Testis (tissue), 3 donors: ENCODE measurements around the gene PTPRC. TPM values are rescaled to one million over a fixed set of nuclear protein-coding genes. Genes with fewer than 3 reads are reported as not detected.

ENCODE experiments used
- DNase-seq: peaks from one replicate; pipeline ENCODE4 v3.0.0-alpha.2; 2019
- H3K27ac ChIP-seq, 2 donors: fragments of 200-600 bp; sonication (generic); one replicate each; pipeline ENCODE4 v1.5.1; 2019
- H3K27me3 ChIP-seq: fragments of 200-600 bp; sonication (generic); one replicate; pipeline ENCODE4 v1.5.1; 2019
- H3K36me3 ChIP-seq: fragments of 200-600 bp; sonication (generic); one replicate; pipeline ENCODE4 v1.5.1; 2017; ENCODE audit warnings: low read depth; ENCODE audit errors: missing control alignments
- H3K4me1 ChIP-seq: fragments of 200-600 bp; sonication (generic); one replicate; pipeline ENCODE4 v1.5.1; 2019
- H3K4me3 ChIP-seq, 2 donors: fragments of 200-600 bp; sonication (generic); one replicate each; pipeline ENCODE4 v1.5.1; 2017 to 2019
- H3K9me3 ChIP-seq: fragments of 200-600 bp; sonication (generic); one replicate; pipeline ENCODE4 v1.5.1; 2017
- POLR2A ChIP-seq: fragments of 450-650 bp; IDR thresholded peaks from one replicate; pipeline ENCODE4 v1.6.1; 2017; ENCODE audit warnings: antibody characterized with exemption, mild to moderate bottlenecking, moderate library complexity
- WGBS, 2 donors: methylation state at CpG; one replicate each; pipeline ENCODE4 v1.1.5; 2018; 5-methylcytosine and 5-hydroxymethylcytosine counted together
- intact Hi-C: fragments of 100-400 bp; cut with DNase I; formaldehyde crosslinking; loops from one replicate; pipeline ENCODE4 v1.15.1; 2023; ENCODE audit warnings: low total_unique reads
- polyA plus RNA-seq: library from polyadenylated mRNA; stranded (reverse); fragments of 350-450 nt; fragmentation: Illumina TruSeq; extraction: RNeasy Lipid Tissue Mini Kit (QIAGEN cat#74804); gene quantifications from one replicate; pipeline ENCODE4 v1.2.3, GENCODE V29; 2014; ENCODE audit warnings: low read depth, low replicate concordance; ENCODE audit not compliant: insufficient read depth
- total RNA-seq, 2 donors: library from RNA; depleted of rRNA; stranded (reverse); fragments of >200 nt; gene quantifications; one replicate each; pipeline ENCODE4 v1.2.3, GENCODE V29; 2016
- TF ChIP-seq, protein P1 (sequence below), 3 experiments: fragments of 450-650 bp in 2 of 3; fragments of 200-600 bp in 1 of 3; sonication (generic) in 1 of 3; IDR thresholded peaks; one replicate each; pipeline ENCODE4 v1.5.1; 2016 to 2019; ENCODE audit warnings: antibody characterized with exemption in 3 of 3, mild to moderate bottlenecking in 2 of 3, moderate library complexity in 1 of 3

The PTPRC gene
- total and polyA plus RNA-seq, 3 donors from 2014 or later = 5.1 to 10.8 (median 9.7) TPM

- WGBS, 2 donors = 83 to 87% methylated on average over 3 of the region's 3 CpGs
- intact Hi-C loops = no loop called here
- no peaks in the 10 kb centered on the region for H3K27me3 ChIP-seq
- H3K36me3 ChIP-seq = no peaks in the 10 kb centered on the region
- DNase-seq = no peak
- no peaks in the 10 kb centered on the region for H3K9me3 ChIP-seq
- no peak overlapping the region for H3K4me3 ChIP-seq
- no peak for TF ChIP-seq POLR2A
- no peak overlapping the region for H3K27ac ChIP-seq
- H3K4me1 ChIP-seq = no peaks in the 10 kb centered on the region
Measured at GRCh38 chr1:198620218-198620617, 18.6 kb upstream of the PTPRC start.

- Histone ChIP-seq H3K9me3 (no peaks in the 10 kb centered on the region), H3K27me3 (no peaks in the 10 kb centered on the region), H3K36me3 (no peaks in the 10 kb centered on the region), H3K4me3 (no peak overlapping the region), H3K27ac (no peak overlapping the region), H3K4me1 (no peaks in the 10 kb centered on the region)
- DNase-seq = no peak
- intact Hi-C loops = no loop called here
- 88 to 93% methylated on average over 10 of the region's 10 CpGs for WGBS, 2 donors
- TF ChIP-seq, protein P1, sequence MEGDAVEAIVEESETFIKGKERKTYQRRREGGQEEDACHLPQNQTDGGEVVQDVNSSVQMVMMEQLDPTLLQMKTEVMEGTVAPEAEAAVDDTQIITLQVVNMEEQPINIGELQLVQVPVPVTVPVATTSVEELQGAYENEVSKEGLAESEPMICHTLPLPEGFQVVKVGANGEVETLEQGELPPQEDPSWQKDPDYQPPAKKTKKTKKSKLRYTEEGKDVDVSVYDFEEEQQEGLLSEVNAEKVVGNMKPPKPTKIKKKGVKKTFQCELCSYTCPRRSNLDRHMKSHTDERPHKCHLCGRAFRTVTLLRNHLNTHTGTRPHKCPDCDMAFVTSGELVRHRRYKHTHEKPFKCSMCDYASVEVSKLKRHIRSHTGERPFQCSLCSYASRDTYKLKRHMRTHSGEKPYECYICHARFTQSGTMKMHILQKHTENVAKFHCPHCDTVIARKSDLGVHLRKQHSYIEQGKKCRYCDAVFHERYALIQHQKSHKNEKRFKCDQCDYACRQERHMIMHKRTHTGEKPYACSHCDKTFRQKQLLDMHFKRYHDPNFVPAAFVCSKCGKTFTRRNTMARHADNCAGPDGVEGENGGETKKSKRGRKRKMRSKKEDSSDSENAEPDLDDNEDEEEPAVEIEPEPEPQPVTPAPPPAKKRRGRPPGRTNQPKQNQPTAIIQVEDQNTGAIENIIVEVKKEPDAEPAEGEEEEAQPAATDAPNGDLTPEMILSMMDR (IDR thresholded peaks at IDR 0.05) = no peak
- no peak for TF ChIP-seq POLR2A
Measured at GRCh38 chr1:198620951-198621824, 17.7 kb upstream of the PTPRC start.

DNA sequence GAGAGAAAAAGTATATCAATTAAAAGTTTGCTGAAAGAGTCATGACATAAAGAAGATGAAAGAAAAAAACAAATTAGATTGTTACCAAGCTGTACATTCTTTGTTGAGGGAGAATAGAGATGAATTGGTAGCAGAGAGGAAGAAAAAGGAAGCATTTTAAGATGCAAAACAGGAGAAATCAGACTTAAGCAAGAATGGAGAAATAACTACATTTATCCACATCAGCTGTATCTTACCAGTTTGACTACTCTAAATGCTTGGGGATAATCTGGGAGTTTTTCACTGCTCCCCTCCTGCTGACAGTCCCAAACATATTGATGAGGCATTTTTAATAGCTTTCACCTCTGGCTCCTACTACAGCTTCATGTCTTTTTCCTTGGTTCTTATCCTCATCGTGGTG lies 16.8 kb upstream of the PTPRC start:
- Histone ChIP-seq H3K9me3 (no peaks in the 10 kb centered on the region), H3K27me3 (no peaks in the 10 kb centered on the region), H3K4me3 (no peak overlapping the region), H3K36me3 (no peaks in the 10 kb centered on the region), H3K4me1 (no peaks in the 10 kb centered on the region), H3K27ac (no peak overlapping the region)
- DNase-seq = no peak
- intact Hi-C loops = no loop called here
- TF ChIP-seq, protein P1 (IDR thresholded peaks at IDR 0.05) = no peak
- no peak for TF ChIP-seq POLR2A
- WGBS, 2 donors = 81 to 90% methylated on average over 1 of the region's 1 CpG

DNA sequence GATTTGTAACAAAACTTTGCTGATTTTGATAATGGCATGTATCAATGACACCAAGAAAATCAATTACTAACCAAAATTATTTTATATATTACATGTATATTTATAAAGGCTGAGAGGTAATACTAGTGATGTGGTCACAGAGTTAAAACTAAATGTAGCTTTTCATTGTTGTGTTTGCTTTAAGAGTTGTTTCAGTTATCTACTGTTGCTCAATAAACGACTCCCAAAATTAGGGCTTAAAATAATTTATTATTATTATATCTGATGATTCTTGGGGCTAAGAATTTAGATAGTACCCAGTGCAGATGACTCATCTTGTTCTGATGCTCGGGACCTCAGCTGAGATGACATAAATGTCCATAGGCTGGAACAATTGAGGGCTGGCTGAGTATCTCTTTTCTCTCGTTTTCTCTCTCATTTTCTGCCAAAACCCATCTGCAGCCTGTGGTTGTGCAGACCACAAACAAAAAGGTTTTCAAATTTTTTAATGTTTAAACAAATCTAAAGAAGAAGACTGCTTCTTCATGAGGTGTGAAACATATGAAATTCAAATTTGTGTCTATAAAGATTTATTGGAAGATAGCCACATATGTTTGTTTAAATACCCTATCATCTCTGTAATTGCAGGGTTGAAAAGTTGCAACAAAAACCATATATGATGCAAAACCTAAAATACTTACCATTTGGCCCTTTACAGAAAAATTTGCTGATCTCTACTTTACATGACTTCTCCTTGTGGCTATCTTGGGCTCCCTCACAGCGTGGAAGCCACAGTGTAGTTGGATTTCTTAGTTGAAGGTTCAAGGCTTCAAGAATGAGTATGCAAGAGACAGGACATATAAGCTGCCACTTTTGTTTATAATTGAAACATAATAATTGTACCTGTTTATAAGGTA lies 14.8 kb upstream of the PTPRC start:
- no peak for DNase-seq
- 65 to 66% methylated on average over 4 of the region's 4 CpGs for WGBS, 2 donors
- TF ChIP-seq POLR2A = no peak
- TF ChIP-seq, protein P1 (IDR thresholded peaks at IDR 0.05) = no peak
- Histone ChIP-seq H3K27ac (no peak overlapping the region), H3K36me3 (no peaks in the 10 kb centered on the region), H3K9me3 (no peaks in the 10 kb centered on the region), H3K4me3 (no peak overlapping the region), H3K27me3 (no peaks in the 10 kb centered on the region), H3K4me1 (no peaks in the 10 kb centered on the region)
- intact Hi-C loops = no loop called here

DNA sequence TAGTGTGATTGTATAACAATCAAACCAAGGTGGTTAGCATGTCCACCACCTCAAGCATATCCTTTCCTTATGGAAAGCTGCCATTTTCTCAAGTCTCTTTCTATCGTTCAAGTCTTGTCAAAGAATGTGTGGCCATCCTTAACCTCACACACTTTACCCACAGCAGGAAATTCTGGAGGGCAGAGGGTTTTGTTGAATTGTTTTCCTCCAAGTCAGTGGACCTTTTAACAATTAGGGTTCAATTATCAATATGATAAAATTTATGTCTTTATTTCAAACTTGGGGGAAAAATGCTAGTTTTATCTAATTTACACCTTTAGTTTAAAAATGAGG lies 14.2 kb upstream of the PTPRC start:
- intact Hi-C loops = no loop called here
- H3K4me3 ChIP-seq = no peak overlapping the region
- H3K27ac ChIP-seq = no peak overlapping the region
- no peaks in the 10 kb centered on the region for H3K36me3 ChIP-seq
- H3K4me1 ChIP-seq = no peaks in the 10 kb centered on the region
- WGBS, 2 donors = 81 to 87% methylated on average over 1 of the region's 1 CpG
- DNase-seq = no peak
- no peaks in the 10 kb centered on the region for H3K27me3 ChIP-seq
- no peaks in the 10 kb centered on the region for H3K9me3 ChIP-seq
- TF ChIP-seq, protein P1 (IDR thresholded peaks at IDR 0.05) = no peak
- TF ChIP-seq POLR2A = no peak
